GM19043 (cell line): ENCODE measurements around the gene MTHFSD.

Experiments
- ATAC-seq: cut with Tn5 transposase; IDR thresholded peaks from one replicate; pipeline ENCODE4 v1.9.1; 2021; ENCODE audit warnings: low read depth; ENCODE audit not compliant: unreplicated experiment

The MTHFSD gene

GRCh38 chr16:86572041-86572521 is 17.0 kb upstream of the MTHFSD start:
- ATAC-seq = no peak

- ATAC-seq = no peak
Observed at GRCh38 chr16:86571530-86571915, 16.5 kb upstream of the MTHFSD start.

GRCh38 chr16:86570558-86571529 is 15.8 kb upstream of the MTHFSD start:
- no peak for ATAC-seq

GRCh38 chr16:86569701-86570447 is 14.8 kb upstream of the MTHFSD start:
- no peak for ATAC-seq

GRCh38 chr16:86568677-86569623 is 13.9 kb upstream of the MTHFSD start:
- no peak for ATAC-seq

- no peak for ATAC-seq
Observed at GRCh38 chr16:86567701-86568581, 12.9 kb upstream of the MTHFSD start.

- no peak for ATAC-seq
Observed at GRCh38 chr16:86566966-86567700, 12.1 kb upstream of the MTHFSD start.

- ATAC-seq = no peak
Observed at GRCh38 chr16:86566601-86566965, 11.5 kb upstream of the MTHFSD start, which contains the start of gene FOXC2. TSS of gene FOXC2 (plus strand) at chr16:86566829. CDS start at chr16:86567336, 507 bp downstream.

GRCh38 chr16:86565644-86566511 is 10.8 kb upstream of the MTHFSD start:
- ATAC-seq = no peak

GRCh38 chr16:86565181-86565631 is 10.2 kb upstream of the MTHFSD start:
- no peak for ATAC-seq

- no peak for ATAC-seq
Observed at GRCh38 chr16:86563469-86564345, 8.7 kb upstream of the MTHFSD start.

GRCh38 chr16:86562356-86562755 is 7.3 kb upstream of the MTHFSD start:
- no peak for ATAC-seq

- ATAC-seq = no peak
Observed at GRCh38 chr16:86559802-86560305, 4.8 kb upstream of the MTHFSD start.

- ATAC-seq = no peak
Observed at GRCh38 chr16:86558355-86559193, 3.5 kb upstream of the MTHFSD start.

- no peak for ATAC-seq
Observed at GRCh38 chr16:86557587-86557986, 2.6 kb upstream of the MTHFSD start.

- ATAC-seq = no peak
Observed at GRCh38 chr16:86556576-86556975, 1.5 kb upstream of the MTHFSD start.
